Measurements from ENCODE around the gene CREG2. TPM values are rescaled to one million over a fixed set of nuclear protein-coding genes. Genes with fewer than 3 reads are reported as not detected.

The CREG2 gene
- total RNA-seq, 1 experiment from 2014 or later = not detected

GRCh38 chr2:101300164-101300563, 87.1 kb downstream of the CREG2 start:
- BruUV-seq (replicated peaks) = no TSS peak

GRCh38 chr2:101299604-101300003, 87.7 kb downstream of the CREG2 start:
- TF ChIP-seq CTCF (conservative IDR thresholded peaks at IDR 0.05; ENCODE audit: low read depth, low read length) (no peak), EZH2 (IDR thresholded peaks at IDR 0.05; ENCODE audit: borderline replicate concordance, low read depth, low read length, poor library complexity, severe bottlenecking) (no peak)
- Histone ChIP-seq H3K4me1 (ENCODE audit: insufficient read depth, low read length, poor library complexity, severe bottlenecking) (no peaks in the 10 kb centered on the region), H3K4me3 (ENCODE audit: low read depth, low read length, poor library complexity, severe bottlenecking) (no peak overlapping the region), H3K27me3 (replicated peaks; ENCODE audit: insufficient read depth, low read depth, low read length, poor library complexity) (no peaks in the 10 kb centered on the region), H3K9me3 (ENCODE audit: low read depth, low read length, poor library complexity, severe bottlenecking) (no peaks in the 10 kb centered on the region), H3K36me3 (ENCODE audit: insufficient read depth, low read length, poor library complexity, severe bottlenecking) (peaks cover 6% of the 10 kb centered on the region), H3K27ac (ENCODE audit: low read depth, low read length, poor library complexity, severe bottlenecking) (no peak overlapping the region)
- CTCF ChIA-PET = no interaction called here
- BruUV-seq (replicated peaks) = no TSS peak
- DNase-seq (ENCODE audit: low spot score) = no peak
- POLR2A ChIA-PET (ENCODE audit: low non-redundant PET) = no interaction called here
- intact Hi-C loops (cut with micrococcal nuclease; ENCODE audit: unreplicated experiment) = no loop called here

More at GRCh38 chr2:101300164-101300563, 87.1 kb downstream of the CREG2 start:
- intact Hi-C loops (cut with micrococcal nuclease; ENCODE audit: unreplicated experiment) = no loop called here
- H3K4me3 ChIP-seq (ENCODE audit: low read depth, low read length, poor library complexity, severe bottlenecking) = no peak overlapping the region
- H3K9me3 ChIP-seq (ENCODE audit: low read depth, low read length, poor library complexity, severe bottlenecking) = no peaks in the 10 kb centered on the region
- peaks cover 3% of the 10 kb centered on the region for H3K36me3 ChIP-seq (ENCODE audit: insufficient read depth, low read length, poor library complexity, severe bottlenecking)
- no peaks in the 10 kb centered on the region for H3K4me1 ChIP-seq (ENCODE audit: insufficient read depth, low read length, poor library complexity, severe bottlenecking)
- no peak for DNase-seq (ENCODE audit: low spot score)
- no peaks in the 10 kb centered on the region for H3K27me3 ChIP-seq (replicated peaks; ENCODE audit: insufficient read depth, low read depth, low read length, poor library complexity)
- ChIA-PET POLR2A (ENCODE audit: low non-redundant PET) (no interaction called here), CTCF (no interaction called here)
- no peak overlapping the region for H3K27ac ChIP-seq (ENCODE audit: low read depth, low read length, poor library complexity, severe bottlenecking)
- TF ChIP-seq EZH2 (IDR thresholded peaks at IDR 0.05; ENCODE audit: borderline replicate concordance, low read depth, low read length, poor library complexity, severe bottlenecking) = no peak
- TF ChIP-seq CTCF (conservative IDR thresholded peaks at IDR 0.05; ENCODE audit: low read depth, low read length) = no peak

- intact Hi-C loops (cut with micrococcal nuclease; ENCODE audit: unreplicated experiment) = no loop called here
- no TSS peak for BruUV-seq (replicated peaks)
- POLR2A ChIA-PET (ENCODE audit: low non-redundant PET) = no interaction called here
- Histone ChIP-seq H3K36me3 (ENCODE audit: insufficient read depth, low read length, poor library complexity, severe bottlenecking) (peaks cover 19% of the 10 kb centered on the region), H3K4me3 (ENCODE audit: low read depth, low read length, poor library complexity, severe bottlenecking) (no peak overlapping the region), H3K27me3 (replicated peaks; ENCODE audit: insufficient read depth, low read depth, low read length, poor library complexity) (no peaks in the 10 kb centered on the region), H3K4me1 (ENCODE audit: insufficient read depth, low read length, poor library complexity, severe bottlenecking) (no peaks in the 10 kb centered on the region), H3K9me3 (ENCODE audit: low read depth, low read length, poor library complexity, severe bottlenecking) (no peaks in the 10 kb centered on the region), H3K27ac (ENCODE audit: low read depth, low read length, poor library complexity, severe bottlenecking) (no peak overlapping the region)
- CTCF ChIA-PET = no interaction called here
- no peak for DNase-seq (ENCODE audit: low spot score)
- no peak for TF ChIP-seq CTCF (conservative IDR thresholded peaks at IDR 0.05; ENCODE audit: low read depth, low read length)
- no peak for TF ChIP-seq EZH2 (IDR thresholded peaks at IDR 0.05; ENCODE audit: borderline replicate concordance, low read depth, low read length, poor library complexity, severe bottlenecking)
These were observed 89.9 kb downstream of the CREG2 start for GRCh38 chr2:101297383-101297782.

Data from A673 (cell line).